ENCODE measurements around the gene MARCHF6.

GRCh38 chr5:10339058-10339811 lies 14.3 kb upstream of the MARCHF6 start:
- TF ChIP-seq POLR2A (IDR thresholded peaks at IDR 0.05; ENCODE audit: low read depth, low read length) (no peak), POLR2AphosphoS5 (IDR thresholded peaks at IDR 0.05; ENCODE audit: low read depth, low read length) (no peak), TAF1 (IDR thresholded peaks at IDR 0.05; ENCODE audit: borderline replicate concordance, low read depth, low read length) (no peak)
